Loucy (cell line): ENCODE results near the gene MSMP.

Experiments
- H2AFZ ChIP-seq: fragments of 200-600 bp; sonication (generic); 2 replicates; pipeline ENCODE4 v1.6.0; 2016; ENCODE audit warnings: antibody characterized with exemption, mild to moderate bottlenecking, low read length, moderate library complexity
- H3F3A ChIP-seq: fragments of 200-600 bp; 2 replicates; pipeline ENCODE4 v1.6.0; 2016; ENCODE audit warnings: antibody characterized with exemption, low read depth, mild to moderate bottlenecking
- H3K27me3 ChIP-seq: fragments of 200-600 bp; sonication (generic); 2 replicates; pipeline ENCODE4 v1.6.1; 2014; ENCODE audit warnings: low read length, mild to moderate bottlenecking; ENCODE audit not compliant: insufficient read depth, poor library complexity, severe bottlenecking
- H3K36me3 ChIP-seq: fragments of 200-600 bp; sonication (generic); 2 replicates; pipeline ENCODE4 v1.6.1; 2016; ENCODE audit warnings: low read length; ENCODE audit not compliant: insufficient read depth
- H3K4me1 ChIP-seq: fragments of 200-600 bp; sonication (generic); 2 replicates; pipeline ENCODE4 v1.5.1; 2014; ENCODE audit warnings: low read length, mild to moderate bottlenecking; ENCODE audit not compliant: insufficient read depth, poor library complexity, severe bottlenecking
- H3K4me2 ChIP-seq: fragments of 200-600 bp; sonication (generic); 2 replicates; pipeline ENCODE4 v1.6.0; 2014; ENCODE audit warnings: antibody characterized with exemption, low read length, low read depth, mild to moderate bottlenecking; ENCODE audit not compliant: poor library complexity, severe bottlenecking
- H3K4me3 ChIP-seq: fragments of 200-600 bp; sonication (generic); 2 replicates; pipeline ENCODE4 v1.5.1; 2014; ENCODE audit warnings: low read length, mild to moderate bottlenecking, mixed read lengths; ENCODE audit not compliant: poor library complexity, severe bottlenecking
- H3K79me2 ChIP-seq: fragments of 200-600 bp; sonication (generic); 2 replicates; pipeline ENCODE4 v1.6.1; 2014; ENCODE audit warnings: low read length; ENCODE audit not compliant: insufficient read depth
- H3K9ac ChIP-seq: fragments of 200-600 bp; sonication (generic); 2 replicates; pipeline ENCODE4 v1.6.0; 2014; ENCODE audit warnings: mild to moderate bottlenecking, low read depth, low read length, moderate library complexity; ENCODE audit not compliant: poor library complexity, severe bottlenecking
- H3K9me2 ChIP-seq: fragments of 200-600 bp; sonication (generic); replicated peaks from 2 replicates; pipeline ENCODE4 v1.6.1; 2016; ENCODE audit warnings: low read depth, low read length, mixed read lengths
- H3K9me3 ChIP-seq: fragments of 200-600 bp; sonication (generic); 2 replicates; pipeline ENCODE4 v1.6.1; 2014; ENCODE audit warnings: mild to moderate bottlenecking, antibody characterized with exemption, low read length, low read depth; ENCODE audit not compliant: insufficient read depth
- H4K20me1 ChIP-seq: fragments of 200-600 bp; sonication (generic); 2 replicates; pipeline ENCODE4 v1.6.0; 2014; ENCODE audit warnings: antibody characterized with exemption, low read length, mild to moderate bottlenecking; ENCODE audit not compliant: insufficient read depth, poor library complexity, severe bottlenecking
- CTCF ChIP-seq: fragments of 200-600 bp; sonication (generic); conservative IDR thresholded peaks from 2 replicates; pipeline ENCODE4 v1.5.1; 2014; ENCODE audit warnings: mild to moderate bottlenecking, antibody characterized with exemption, low read length
- EZH2phosphoT487 ChIP-seq: fragments of 200-600 bp; IDR thresholded peaks from 2 replicates; pipeline ENCODE4 v1.6.1; 2018; ENCODE audit warnings: antibody characterized with exemption, mild to moderate bottlenecking, moderate library complexity, borderline replicate concordance

The MSMP gene

GRCh38 chr9:35754264-35754663 is at the start of gene MSMP:
Gene MSMP (minus strand): TSS chr9:35754276. CDS start chr9:35754129, 147 bp downstream.
- Histone ChIP-seq H3K79me2 (peaks cover 32% of the 10 kb centered on the region), H3K36me3 (peaks cover 6% of the 10 kb centered on the region; the same call in 1 of the 2 replicates), H3K4me2 (no peak within 1 kb of the TSS), H3F3A (no peaks in the 10 kb centered on the region), H4K20me1 (peaks cover 9% of the 10 kb centered on the region), H3K27me3 (no peaks in the 10 kb centered on the region), H3K4me1 (peaks cover 34% of the 10 kb centered on the region), H3K4me3 (no peak within 1 kb of the TSS), H3K9me2 (no peaks in the 10 kb centered on the region), H3K9ac (no peak within 1 kb of the TSS), H2AFZ (no peak within 1 kb of the TSS), H3K9me3 (no peaks in the 10 kb centered on the region)
- TF ChIP-seq EZH2phosphoT487, result no peak
- no peak for TF ChIP-seq CTCF

- H2AFZ ChIP-seq, result no peak overlapping the region
- no peak overlapping the region for H3K9ac ChIP-seq
- H4K20me1 ChIP-seq, result no peaks in the 10 kb centered on the region
- peaks cover 17% of the 10 kb centered on the region; the same call in 1 of the 2 replicates for H3K36me3 ChIP-seq
- H3K4me2 ChIP-seq, result no peak overlapping the region
- no peaks in the 10 kb centered on the region for H3K9me3 ChIP-seq
- H3K9me2 ChIP-seq, result no peaks in the 10 kb centered on the region
- TF ChIP-seq CTCF, result no peak
- TF ChIP-seq EZH2phosphoT487, result no peak
- H3F3A ChIP-seq, result no peaks in the 10 kb centered on the region
- H3K4me1 ChIP-seq, result peaks cover 9% of the 10 kb centered on the region
- H3K4me3 ChIP-seq, result no peak overlapping the region
- no peaks in the 10 kb centered on the region for H3K79me2 ChIP-seq
- H3K27me3 ChIP-seq, result no peaks in the 10 kb centered on the region
Observed at GRCh38 chr9:35801328-35802128, 47.5 kb upstream of the MSMP start.

GRCh38 chr9:35800530-35800929 is 46.5 kb upstream of the MSMP start:
- H3K27me3 ChIP-seq, result no peaks in the 10 kb centered on the region
- peaks cover 10% of the 10 kb centered on the region; the same call in 1 of the 2 replicates for H3K36me3 ChIP-seq
- no peak overlapping the region for H2AFZ ChIP-seq
- no peaks in the 10 kb centered on the region for H3K9me2 ChIP-seq
- H3K4me1 ChIP-seq, result peaks cover 9% of the 10 kb centered on the region
- no peak overlapping the region for H3K4me3 ChIP-seq
- TF ChIP-seq CTCF, result no peak
- no peak for TF ChIP-seq EZH2phosphoT487
- H4K20me1 ChIP-seq, result no peaks in the 10 kb centered on the region
- H3K9me3 ChIP-seq, result no peaks in the 10 kb centered on the region
- H3K79me2 ChIP-seq, result no peaks in the 10 kb centered on the region
- H3K4me2 ChIP-seq, result no peak overlapping the region
- H3K9ac ChIP-seq, result no peak overlapping the region
- H3F3A ChIP-seq, result no peaks in the 10 kb centered on the region
